Naive thymus-derived CD8-positive, alpha-beta T cell (primary cell): ENCODE measurements around the gene ATXN10. TPM values are rescaled to one million over a fixed set of nuclear protein-coding genes. Genes with fewer than 3 reads are reported as not detected.

Experiments used
- ATAC-seq, 2 donors: fragments of 150-1000 bp; cut with Tn5 transposase in 1 of 2; sonication (Bioruptor Pico), chemical (Tn5 transposase) in 1 of 2; 1 replicate in 1 of 2; 2 replicates in 1 of 2; pipeline ENCODE4 v1.10.0; 2021; ENCODE audit warnings: mild to moderate bottlenecking in 2 of 2, moderate library complexity in 2 of 2
- POLR2A ChIA-PET: fragments of 350-600 bp; sonication (Branson Sonifier 250); formaldehyde crosslinking; loops from one replicate; lab custom pipeline; 2021; ENCODE audit warnings: antibody characterized with exemption; lab: Charles Lee
- DNase-seq, 10 donors: peaks; one replicate each; pipeline versions ENCODE4 v3.0.0 to v3.0.0-alpha.2; 2020 to 2022
- H3K27ac Mint-ChIP-seq, 10 donors: one replicate each; pipeline ENCODE4 v1.8.0; 2020 to 2022; ENCODE audit warnings: mild to moderate bottlenecking in 10 of 10, mixed read lengths in 10 of 10, moderate library complexity in 4 of 10, inconsistent platforms in 1 of 10
- H3K27me3 Mint-ChIP-seq, 5 donors: one replicate each; pipeline ENCODE4 v1.8.0; 2021 to 2022; ENCODE audit warnings: mixed read lengths in 5 of 5
- H3K36me3 Mint-ChIP-seq, 3 donors: one replicate each; pipeline ENCODE4 v1.8.0; 2020 to 2022; ENCODE audit warnings: mixed read lengths in 3 of 3, mild to moderate bottlenecking in 2 of 3, inconsistent platforms in 1 of 3
- H3K4me1 Mint-ChIP-seq, 4 donors: one replicate each; pipeline ENCODE4 v1.8.0; 2021 to 2022; ENCODE audit warnings: mixed read lengths in 4 of 4
- H3K4me3 Mint-ChIP-seq, 10 donors: one replicate each; pipeline ENCODE4 v1.8.0; 2020 to 2022; ENCODE audit warnings: mild to moderate bottlenecking in 10 of 10, mixed read lengths in 10 of 10, moderate library complexity in 6 of 10, inconsistent platforms in 1 of 10
- H3K9me3 Mint-ChIP-seq, 9 donors: one replicate each; pipeline ENCODE4 v1.8.0; 2020 to 2022; ENCODE audit warnings: mixed read lengths in 9 of 9, mild to moderate bottlenecking in 3 of 9, inconsistent platforms in 1 of 9, moderate library complexity in 1 of 9
- polyA plus RNA-seq, 3 donors: library from polyadenylated mRNA; unstranded; fragments of 300-500 nt; fragmentation: Illumina TruSeq; gene quantifications; one replicate each; pipeline ENCODE4 v1.2.3, GENCODE V29; 2021
- total RNA-seq, 8 experiments: library from RNA in 2 of 8; stranded (reverse) in 2 of 8; gene quantifications; one replicate each; pipeline ENCODE4 v1.2.3 and lab custom pipeline; 2021 to 2026

The ATXN10 gene
- total and polyA plus RNA-seq, 5 experiments from 2014 or later, result 77.4 to 117 (median 91.1) TPM

GRCh38 chr22:45878901-45879551, 207.4 kb downstream of the ATXN10 start:
- ATAC-seq, result no peak
- Mint-ChIP-seq H3K4me1 (peaks cover 0 to 9% (median 5%) of the 10 kb centered on the region in 4 donors), H3K27ac (no peak overlapping the region), H3K4me3 (no peak overlapping the region), H3K9me3 (peaks cover 0 to 5% (median 0%) of the 10 kb centered on the region in 9 donors), H3K36me3 (peaks cover 0 to 4% (median 0%) of the 10 kb centered on the region in 3 donors), H3K27me3 (peaks cover 13 to 62% (median 32%) of the 10 kb centered on the region in 5 donors)
- DNase-seq, result peak in 1 of 10 donors; percentile 36
- POLR2A ChIA-PET, result no interaction called here

DNA sequence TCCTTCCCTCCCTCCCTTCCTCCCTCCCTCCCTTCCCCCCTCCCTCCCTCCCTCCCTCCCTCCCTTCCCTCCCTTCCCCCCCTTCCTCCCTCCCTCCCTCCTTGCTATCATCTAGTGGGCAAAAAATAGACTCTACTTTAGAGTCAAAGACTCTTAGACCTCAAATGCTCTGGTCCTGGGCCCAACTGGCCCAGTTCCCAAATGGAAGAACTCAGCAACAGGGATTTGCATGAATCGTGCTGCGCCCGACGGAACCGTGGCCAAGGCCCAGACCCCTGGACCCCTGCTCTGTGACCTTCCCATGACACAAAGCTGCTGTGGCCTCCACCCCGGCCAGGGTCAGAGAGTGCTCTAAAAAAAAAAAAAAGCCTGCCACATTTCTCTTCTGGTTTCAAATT, 207.9 kb downstream of the ATXN10 start:
- peaks cover 0 to 4% (median 0%) of the 10 kb centered on the region in 3 donors for H3K36me3 Mint-ChIP-seq
- H3K27me3 Mint-ChIP-seq, result peaks cover 13 to 67% (median 32%) of the 10 kb centered on the region in 5 donors
- ATAC-seq (no peak), DNase-seq (peak in 1 of 10 donors; percentile 23)
- H3K9me3 Mint-ChIP-seq, result peaks cover 0 to 4% (median 0%) of the 10 kb centered on the region in 9 donors
- no peak overlapping the region for H3K27ac Mint-ChIP-seq
- POLR2A ChIA-PET, result no interaction called here
- peaks cover 0 to 9% (median 5%) of the 10 kb centered on the region in 4 donors for H3K4me1 Mint-ChIP-seq
- no peak overlapping the region for H3K4me3 Mint-ChIP-seq

DNA sequence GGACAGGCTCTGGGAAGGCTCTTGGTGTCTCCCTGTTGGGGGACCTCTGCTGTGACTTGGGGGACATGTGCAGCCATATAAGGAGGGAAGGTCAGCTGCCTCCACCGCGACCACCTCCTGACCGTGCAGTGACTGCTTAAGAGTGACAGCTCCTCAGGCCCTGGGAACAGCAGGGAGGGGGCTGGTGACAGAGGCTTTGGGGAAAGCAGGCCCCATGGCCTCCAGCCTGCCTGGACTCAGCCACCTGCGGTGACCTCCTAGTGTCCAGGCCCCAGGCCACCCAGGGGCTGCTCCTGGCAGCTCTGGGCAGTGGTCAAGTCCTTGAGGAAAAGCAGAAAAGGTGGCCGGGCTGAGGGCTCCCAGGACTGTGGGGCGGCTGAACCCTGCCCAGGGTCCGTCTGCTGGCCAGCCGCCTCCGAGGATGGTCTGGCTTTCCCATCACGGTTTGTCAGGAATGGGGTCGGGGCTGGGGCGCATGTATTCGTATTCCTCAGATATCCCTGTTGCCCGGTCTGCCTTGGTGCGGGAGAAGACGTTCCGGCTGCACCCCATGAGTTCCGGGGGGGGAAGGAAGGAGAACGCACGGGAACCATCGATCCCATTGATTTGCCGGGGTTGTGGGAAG, 208.6 kb downstream of the ATXN10 start:
- no peak overlapping the region for H3K4me3 Mint-ChIP-seq
- DNase-seq, result peak in 1 of 10 donors; percentile 47
- H3K27me3 Mint-ChIP-seq, result peaks cover 13 to 74% (median 32%) of the 10 kb centered on the region in 5 donors
- H3K36me3 Mint-ChIP-seq, result peaks cover 0 to 4% (median 0%) of the 10 kb centered on the region in 3 donors
- peaks cover 0 to 9% (median 5%) of the 10 kb centered on the region in 4 donors for H3K4me1 Mint-ChIP-seq
- no peak for ATAC-seq
- no peak overlapping the region for H3K27ac Mint-ChIP-seq
- peaks cover 0 to 2% (median 0%) of the 10 kb centered on the region in 9 donors for H3K9me3 Mint-ChIP-seq
- POLR2A ChIA-PET, result no interaction called here

GRCh38 chr22:45880716-45881523, 209.3 kb downstream of the ATXN10 start:
- H3K4me3 Mint-ChIP-seq, result no peak overlapping the region
- POLR2A ChIA-PET, result no interaction called here
- ATAC-seq, result no peak
- H3K36me3 Mint-ChIP-seq, result peaks cover 0 to 4% (median 0%) of the 10 kb centered on the region in 3 donors
- peaks cover 13 to 81% (median 35%) of the 10 kb centered on the region in 5 donors for H3K27me3 Mint-ChIP-seq
- peaks cover 0 to 2% (median 0%) of the 10 kb centered on the region in 9 donors for H3K9me3 Mint-ChIP-seq
- peak in 1 of 10 donors; percentile 35 for DNase-seq
- H3K27ac Mint-ChIP-seq, result peak overlapping the region in 1 of 10 donors; percentile 34
- H3K4me1 Mint-ChIP-seq, result peaks cover 0 to 9% (median 5%) of the 10 kb centered on the region in 4 donors

- H3K27me3 Mint-ChIP-seq, result peaks cover 14 to 87% (median 40%) of the 10 kb centered on the region in 5 donors
- H3K4me3 Mint-ChIP-seq, result no peak overlapping the region
- H3K4me1 Mint-ChIP-seq, result peaks cover 0 to 9% (median 5%) of the 10 kb centered on the region in 4 donors
- H3K36me3 Mint-ChIP-seq, result peaks cover 0 to 4% (median 0%) of the 10 kb centered on the region in 3 donors
- POLR2A ChIA-PET, result no interaction called here
- DNase-seq (peak in 1 of 10 donors; percentile 16), ATAC-seq (no peak)
- H3K27ac Mint-ChIP-seq, result no peak overlapping the region
- no peaks in the 10 kb centered on the region for H3K9me3 Mint-ChIP-seq
Observed at GRCh38 chr22:45881524-45881875, 209.9 kb downstream of the ATXN10 start.

GRCh38 chr22:45882881-45883810, 211.5 kb downstream of the ATXN10 start:
- Mint-ChIP-seq H3K27me3 (peaks cover 20 to 97% (median 45%) of the 10 kb centered on the region in 5 donors), H3K27ac (peak overlapping the region in 1 of 10 donors; percentile 18), H3K36me3 (peaks cover 0 to 4% (median 0%) of the 10 kb centered on the region in 3 donors), H3K4me1 (peaks cover 0 to 9% (median 5%) of the 10 kb centered on the region in 4 donors), H3K9me3 (no peaks in the 10 kb centered on the region), H3K4me3 (no peak overlapping the region)
- POLR2A ChIA-PET, result no interaction called here
- no peak for ATAC-seq
- peak in 1 of 10 donors; percentile 55 for DNase-seq

- Mint-ChIP-seq H3K9me3 (no peaks in the 10 kb centered on the region), H3K27ac (no peak overlapping the region), H3K36me3 (peaks cover 0 to 4% (median 0%) of the 10 kb centered on the region in 3 donors), H3K27me3 (peaks cover 16 to 97% (median 45%) of the 10 kb centered on the region in 5 donors), H3K4me3 (no peak overlapping the region), H3K4me1 (peaks cover 0 to 4% (median 2%) of the 10 kb centered on the region in 4 donors)
- POLR2A ChIA-PET, result no interaction called here
- ATAC-seq (no peak), DNase-seq (no peak)
Observed at GRCh38 chr22:45883811-45884170, 212.2 kb downstream of the ATXN10 start.

DNA sequence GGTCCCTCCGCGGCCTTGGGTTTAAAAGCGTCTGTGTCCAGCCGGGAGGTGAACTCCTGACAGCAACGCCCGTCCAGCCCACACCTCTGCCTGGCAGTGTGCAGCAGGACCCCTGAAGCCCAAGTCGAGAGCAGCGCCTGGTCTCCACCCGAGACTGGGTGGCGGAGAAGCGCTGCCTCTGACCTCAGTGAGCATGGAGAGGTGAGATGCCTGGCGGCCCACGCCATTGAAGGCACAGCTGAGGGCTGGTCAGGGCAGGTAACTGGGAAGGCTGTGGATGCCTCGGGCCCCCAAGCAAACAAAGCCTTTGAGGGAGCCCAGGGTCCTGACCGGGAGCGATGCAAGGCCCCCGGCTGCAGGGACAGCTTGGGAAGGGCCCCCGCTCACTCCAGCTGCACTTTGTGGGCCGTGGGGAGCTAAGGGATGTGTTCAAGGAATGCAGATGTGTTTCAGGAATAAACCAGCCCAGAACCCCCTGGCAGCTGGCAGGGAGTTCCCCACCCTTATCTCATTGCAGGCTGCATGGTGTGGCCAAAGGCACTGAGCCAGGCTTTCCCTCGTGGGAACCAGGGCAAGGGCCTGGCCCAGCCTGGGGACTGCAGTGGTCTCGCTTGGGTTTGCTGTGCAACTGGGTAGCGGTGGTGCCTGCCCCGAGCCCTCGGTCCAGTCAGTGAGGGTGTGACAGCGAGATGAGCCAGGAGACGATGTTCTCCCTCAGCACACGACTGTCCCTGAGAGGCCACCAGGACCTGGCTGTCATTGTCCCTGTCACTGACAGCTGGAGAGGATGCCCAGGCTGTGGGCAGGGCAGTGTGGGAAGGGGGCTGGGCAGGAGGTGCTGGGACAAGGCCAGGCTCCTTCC, 212.8 kb downstream of the ATXN10 start:
- POLR2A ChIA-PET, result no interaction called here
- Mint-ChIP-seq H3K27ac (no peak overlapping the region), H3K4me1 (no peaks in the 10 kb centered on the region), H3K27me3 (peaks cover 16 to 94% (median 42%) of the 10 kb centered on the region in 5 donors), H3K4me3 (no peak overlapping the region), H3K36me3 (peaks cover 0 to 4% (median 0%) of the 10 kb centered on the region in 3 donors), H3K9me3 (no peaks in the 10 kb centered on the region)
- DNase-seq (peak in 1 of 10 donors; percentile 41), ATAC-seq (no peak)

- no peaks in the 10 kb centered on the region for H3K9me3 Mint-ChIP-seq
- H3K27ac Mint-ChIP-seq, result no peak overlapping the region
- no peak overlapping the region for H3K4me3 Mint-ChIP-seq
- POLR2A ChIA-PET, result no interaction called here
- DNase-seq, result peak in 1 of 10 donors; percentile 41
- peaks cover 13 to 85% (median 35%) of the 10 kb centered on the region in 5 donors for H3K27me3 Mint-ChIP-seq
- peaks cover 0 to 4% (median 0%) of the 10 kb centered on the region in 3 donors for H3K36me3 Mint-ChIP-seq
- no peaks in the 10 kb centered on the region for H3K4me1 Mint-ChIP-seq
- no peak for ATAC-seq
Observed at GRCh38 chr22:45885171-45885840, 213.7 kb downstream of the ATXN10 start.

- DNase-seq (peak in 1 of 10 donors; percentile 49), ATAC-seq (no peak)
- H3K27ac Mint-ChIP-seq, result no peak overlapping the region
- H3K27me3 Mint-ChIP-seq, result peaks cover 11 to 78% (median 30%) of the 10 kb centered on the region in 5 donors
- POLR2A ChIA-PET, result no interaction called here
- no peak overlapping the region for H3K4me3 Mint-ChIP-seq
- H3K36me3 Mint-ChIP-seq, result peaks cover 0 to 4% (median 0%) of the 10 kb centered on the region in 3 donors
- no peaks in the 10 kb centered on the region for H3K9me3 Mint-ChIP-seq
- no peaks in the 10 kb centered on the region for H3K4me1 Mint-ChIP-seq
Observed at GRCh38 chr22:45885941-45886395, 214.3 kb downstream of the ATXN10 start.
